Astrocyte of the cerebellum (primary cell): ENCODE results near the gene SIVA1.

Source experiments
- DNase-seq: peaks from one replicate; pipeline ENCODE4 v3.0.0-alpha.2; 2011; ENCODE audit warnings: low read depth
- H3K4me3 ChIP-seq: 2 replicates; pipeline ENCODE4 v1.5.1; 2011; ENCODE audit warnings: mild to moderate bottlenecking, low read depth, low read length, moderate library complexity
- in situ Hi-C: cut with HindIII; loops from 2 replicates; pipeline ENCODE4 v1.10.0; 2017; ENCODE audit warnings: low sequenced_read_pairs
- TF ChIP-seq, protein P1 (sequence below): IDR thresholded peaks from 2 replicates; pipeline ENCODE4 v1.5.1; 2012; ENCODE audit warnings: low read length, low read depth, moderate library complexity, mild to moderate bottlenecking; ENCODE audit errors: missing control alignments

Gene SIVA1

GRCh38 chr14:104734991-104735779 lies 17.8 kb upstream of the SIVA1 start:
- H3K4me3 ChIP-seq = no peak overlapping the region
- in situ Hi-C loops = no loop called here
- TF ChIP-seq, protein P1, sequence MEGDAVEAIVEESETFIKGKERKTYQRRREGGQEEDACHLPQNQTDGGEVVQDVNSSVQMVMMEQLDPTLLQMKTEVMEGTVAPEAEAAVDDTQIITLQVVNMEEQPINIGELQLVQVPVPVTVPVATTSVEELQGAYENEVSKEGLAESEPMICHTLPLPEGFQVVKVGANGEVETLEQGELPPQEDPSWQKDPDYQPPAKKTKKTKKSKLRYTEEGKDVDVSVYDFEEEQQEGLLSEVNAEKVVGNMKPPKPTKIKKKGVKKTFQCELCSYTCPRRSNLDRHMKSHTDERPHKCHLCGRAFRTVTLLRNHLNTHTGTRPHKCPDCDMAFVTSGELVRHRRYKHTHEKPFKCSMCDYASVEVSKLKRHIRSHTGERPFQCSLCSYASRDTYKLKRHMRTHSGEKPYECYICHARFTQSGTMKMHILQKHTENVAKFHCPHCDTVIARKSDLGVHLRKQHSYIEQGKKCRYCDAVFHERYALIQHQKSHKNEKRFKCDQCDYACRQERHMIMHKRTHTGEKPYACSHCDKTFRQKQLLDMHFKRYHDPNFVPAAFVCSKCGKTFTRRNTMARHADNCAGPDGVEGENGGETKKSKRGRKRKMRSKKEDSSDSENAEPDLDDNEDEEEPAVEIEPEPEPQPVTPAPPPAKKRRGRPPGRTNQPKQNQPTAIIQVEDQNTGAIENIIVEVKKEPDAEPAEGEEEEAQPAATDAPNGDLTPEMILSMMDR = no peak
- no peak for DNase-seq

- H3K4me3 ChIP-seq = no peak overlapping the region
- in situ Hi-C loops = no loop called here
- TF ChIP-seq, protein P1 = no peak
- DNase-seq = no peak
Measured at GRCh38 chr14:104735830-104736642, 16.9 kb upstream of the SIVA1 start.

DNA sequence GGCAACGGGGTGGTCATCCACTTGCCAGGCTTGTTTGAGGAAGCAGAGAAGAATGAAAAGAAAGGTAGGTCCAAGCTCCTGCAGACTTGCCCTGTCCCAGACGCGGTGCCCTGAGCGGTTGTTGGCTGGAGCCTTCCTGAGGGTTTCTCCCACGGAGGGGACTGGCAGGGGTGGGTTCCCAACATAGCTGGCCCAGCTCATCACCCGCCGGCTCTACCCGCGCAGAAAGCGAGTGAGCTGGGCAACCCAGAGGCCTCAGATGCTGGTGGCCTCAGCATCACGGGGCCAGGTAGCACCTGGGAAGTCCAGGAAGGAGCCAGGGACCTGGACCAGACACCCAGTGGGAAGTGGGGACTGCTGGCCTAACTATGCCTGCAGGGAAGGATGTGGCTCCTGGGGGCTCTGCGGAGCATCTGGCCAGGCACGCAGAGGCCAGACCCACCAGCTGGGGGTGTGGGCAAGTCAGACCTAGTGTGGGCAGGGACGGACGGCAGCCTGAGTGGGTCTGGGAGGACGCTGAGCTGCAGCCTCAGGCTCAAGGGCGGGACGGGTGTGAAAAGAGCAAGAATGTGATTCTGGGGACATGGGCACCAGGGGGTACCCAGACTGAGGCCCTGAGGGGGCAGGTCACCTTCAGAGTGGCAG lies 14.4 kb upstream of the SIVA1 start:
- H3K4me3 ChIP-seq = no peak overlapping the region
- no peak for DNase-seq
- in situ Hi-C loops = no loop called here
- TF ChIP-seq, protein P1 = no peak

- in situ Hi-C loops = no loop called here
- H3K4me3 ChIP-seq = no peak overlapping the region
- DNase-seq = no peak
- TF ChIP-seq, protein P1 = no peak
Measured at GRCh38 chr14:104739026-104739425, 13.9 kb upstream of the SIVA1 start.

- TF ChIP-seq, protein P1 = no peak
- in situ Hi-C loops = no loop called here
- no peak for DNase-seq
- no peak overlapping the region for H3K4me3 ChIP-seq
Measured at GRCh38 chr14:104739546-104740516, 13.1 kb upstream of the SIVA1 start.
